Keratinocyte (primary cell): ENCODE measurements around the gene ARL4C. TPM values are rescaled to one million over a fixed set of nuclear protein-coding genes. Genes with fewer than 3 reads are reported as not detected.

Experiments used
- DNase-seq: peaks from one replicate; pipeline ENCODE4 v3.0.0-alpha.2; 2011; ENCODE audit warnings: low read depth, missing footprints, low spot score
- FAIRE-seq: peaks from 2 replicates; lab custom pipeline; 2011; peaks lifted over from hg19 to GRCh38; lab: Jason Lieb, UNC
- H2AFZ ChIP-seq: 2 replicates; pipeline ENCODE4 v1.6.0; 2012; ENCODE audit warnings: low read length, control low read depth, inconsistent platforms; ENCODE audit not compliant: control insufficient read depth
- H3K27ac ChIP-seq: 2 replicates; pipeline ENCODE4 v1.5.1; 2011; ENCODE audit warnings: low read length; ENCODE audit not compliant: control insufficient read depth, insufficient read depth
- H3K27me3 ChIP-seq: 3 replicates; pipeline ENCODE4 v1.6.0; 2011; ENCODE audit warnings: low read length; ENCODE audit not compliant: control insufficient read depth, insufficient read depth; ENCODE audit errors: extremely low read depth
- H3K36me3 ChIP-seq, 2 experiments: 2 replicates in 1 of 2; 3 replicates in 1 of 2; pipeline ENCODE4 v1.5.1; 2011; ENCODE audit warnings: low read length in 2 of 2, mild to moderate bottlenecking in 1 of 2; ENCODE audit not compliant: control insufficient read depth in 2 of 2, insufficient read depth in 2 of 2; ENCODE audit errors: extremely low read depth in 1 of 2
- H3K4me1 ChIP-seq: 3 replicates; pipeline ENCODE4 v1.5.1; 2011; ENCODE audit warnings: low read length; ENCODE audit not compliant: control insufficient read depth, insufficient read depth; ENCODE audit errors: extremely low read depth
- H3K4me2 ChIP-seq: 3 replicates; pipeline ENCODE4 v1.6.0; 2011; ENCODE audit warnings: low read depth, low read length; ENCODE audit not compliant: control insufficient read depth, insufficient read depth; ENCODE audit errors: extremely low read depth
- H3K4me3 ChIP-seq, 3 experiments: fragments of 200-600 bp in 1 of 3; sonication (generic) in 1 of 3; 2 replicates in 2 of 3; 3 replicates in 1 of 3; pipeline ENCODE4 v1.5.1; 2011 to 2016; ENCODE audit warnings: low read length in 3 of 3, mild to moderate bottlenecking in 3 of 3, control low read depth in 2 of 3, inconsistent platforms in 1 of 3, low read depth in 1 of 3, mixed read lengths in 1 of 3, mixed run types in 1 of 3, moderate library complexity in 1 of 3; ENCODE audit not compliant: control insufficient read depth in 2 of 3, insufficient read depth in 2 of 3; ENCODE audit errors: extremely low read depth in 1 of 3
- H3K79me2 ChIP-seq: 2 replicates; pipeline ENCODE4 v1.6.0; 2012; ENCODE audit warnings: low read length; ENCODE audit not compliant: control insufficient read depth, insufficient read depth
- H3K9ac ChIP-seq: 3 replicates; pipeline ENCODE4 v1.6.0; 2011; ENCODE audit warnings: low read length; ENCODE audit not compliant: control insufficient read depth, insufficient read depth; ENCODE audit errors: extremely low read depth
- H3K9me1 ChIP-seq: 3 replicates; pipeline ENCODE4 v1.6.0; 2011; ENCODE audit warnings: low read length; ENCODE audit not compliant: control insufficient read depth, insufficient read depth; ENCODE audit errors: extremely low read depth
- H3K9me3 ChIP-seq: 2 replicates; pipeline ENCODE4 v1.5.1; 2012; ENCODE audit warnings: low read depth, low read length; ENCODE audit not compliant: control insufficient read depth
- H4K20me1 ChIP-seq: 3 replicates; pipeline ENCODE4 v1.6.0; 2011; ENCODE audit warnings: low read length; ENCODE audit not compliant: control insufficient read depth, insufficient read depth; ENCODE audit errors: extremely low read depth
- CTCF ChIP-seq, 3 experiments: IDR thresholded peaks in 1 of 3; conservative IDR thresholded peaks in 1 of 3; optimal IDR thresholded peaks in 1 of 3; 2 replicates in 2 of 3; 3 replicates in 1 of 3; pipeline versions ENCODE3 to v1.5.1; 2011; ENCODE audit warnings: low read length in 3 of 3, mild to moderate bottlenecking in 3 of 3, moderate library complexity in 2 of 3, control low read depth in 1 of 3, inconsistent platforms in 1 of 3; ENCODE audit not compliant: insufficient read depth in 2 of 3; ENCODE audit errors: extremely low read depth in 1 of 3
- EZH2 ChIP-seq: IDR thresholded peaks from one replicate; pipeline ENCODE4 v1.6.1; 2012; ENCODE audit warnings: inconsistent platforms, mild to moderate bottlenecking, low read length, moderate library complexity
- dilution Hi-C: fragments of 300-500 bp; cut with MboI; formaldehyde crosslinking; loops from one replicate; pipeline ENCODE4 v1.7.0; 2020; ENCODE audit warnings: low sequenced_read_pairs; ENCODE audit not compliant: extremely low pct_ligation_motif_present
- polyA plus RNA-seq, 5 experiments: library from polyadenylated mRNA; depleted of rRNA in 3 of 5; stranded (reverse) in 3 of 5; stranded (forward) in 1 of 5; unstranded in 1 of 5; fragments of >200 nt; gene quantifications; 1 replicate in 1 of 5; 2 replicates in 3 of 5; 3 replicates in 1 of 5; pipeline versions ENCODE4 v1.2.1 to v1.2.3, GENCODE V29; 2011 to 2012; ENCODE audit warnings: missing spikeins in 2 of 5, low read depth in 1 of 5, low replicate concordance in 1 of 5

ARL4C gene
- polyA plus RNA-seq, 1 donor (not counting 4 experiments of a cell fraction or from before 2014, with no cell fraction given) = 79.5 TPM

GRCh38 chr2:234472155-234472554 is 24.7 kb downstream of the ARL4C start:
- H3K9me3 ChIP-seq = no peaks in the 10 kb centered on the region
- H2AFZ ChIP-seq = no peak overlapping the region
- H3K9me1 ChIP-seq = no peaks in the 10 kb centered on the region
- no peak for TF ChIP-seq EZH2
- TF ChIP-seq CTCF (optimal IDR thresholded peaks at IDR 0.05 in 1 of 3, IDR thresholded peaks at IDR 0.05 in 1 of 3, conservative IDR thresholded peaks at IDR 0.05 in 1 of 3; ENCODE audit: extremely low read depth in 1 of 3, insufficient read depth in 2 of 3, low read length in 3 of 3) = no peak
- H4K20me1 ChIP-seq = no peaks in the 10 kb centered on the region
- H3K4me3 ChIP-seq = no peak overlapping the region
- H3K4me2 ChIP-seq = no peak overlapping the region
- peaks cover 32% of the 10 kb centered on the region for H3K4me1 ChIP-seq
- no peak for DNase-seq
- FAIRE-seq = no peak
- dilution Hi-C loops = no loop called here
- H3K79me2 ChIP-seq = no peaks in the 10 kb centered on the region
- no peak overlapping the region for H3K9ac ChIP-seq
- no peaks in the 10 kb centered on the region for H3K27me3 ChIP-seq
- H3K27ac ChIP-seq = no peak overlapping the region
- no peaks in the 10 kb centered on the region for H3K36me3 ChIP-seq

DNA sequence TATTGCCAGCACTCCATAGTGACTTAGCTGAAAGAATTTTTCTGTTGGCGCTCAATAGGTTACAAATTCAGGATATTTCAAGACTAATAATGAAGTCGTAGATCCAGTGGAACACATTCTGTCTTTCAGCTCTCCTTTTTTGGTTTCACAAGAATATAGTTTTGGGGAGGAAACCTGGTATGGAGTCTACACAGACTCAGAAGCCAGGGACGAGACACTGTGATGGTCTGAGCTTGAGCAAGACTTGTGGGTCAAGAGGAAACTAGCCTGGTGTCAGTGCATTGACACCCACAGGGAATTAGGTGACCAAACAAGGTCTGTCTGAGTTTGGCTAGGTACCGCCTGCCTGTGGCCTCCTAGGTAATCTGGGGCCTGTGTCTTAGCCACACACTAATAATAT is 26.9 kb downstream of the ARL4C start:
- H4K20me1 ChIP-seq = no peaks in the 10 kb centered on the region
- no peaks in the 10 kb centered on the region for H3K9me1 ChIP-seq
- H2AFZ ChIP-seq = no peak overlapping the region
- H3K27ac ChIP-seq = peak overlapping the region; percentile 83
- H3K4me3 ChIP-seq = no peak overlapping the region
- dilution Hi-C loops = no loop called here
- H3K27me3 ChIP-seq = no peaks in the 10 kb centered on the region
- no peaks in the 10 kb centered on the region for H3K36me3 ChIP-seq
- DNase-seq (no peak), FAIRE-seq (peak; percentile 9)
- H3K9ac ChIP-seq = no peak overlapping the region
- peak overlapping the region; percentile 4 for H3K4me2 ChIP-seq
- no peak for TF ChIP-seq CTCF (optimal IDR thresholded peaks at IDR 0.05 in 1 of 3, IDR thresholded peaks at IDR 0.05 in 1 of 3, conservative IDR thresholded peaks at IDR 0.05 in 1 of 3; ENCODE audit: extremely low read depth in 1 of 3, insufficient read depth in 2 of 3, low read length in 3 of 3)
- TF ChIP-seq EZH2 = no peak
- H3K9me3 ChIP-seq = peaks cover 10% of the 10 kb centered on the region
- no peaks in the 10 kb centered on the region for H3K79me2 ChIP-seq
- H3K4me1 ChIP-seq = peaks cover 30% of the 10 kb centered on the region
